Natural killer cell (primary cell): ENCODE data around the gene ANKRD31. TPM values are rescaled to one million over a fixed set of nuclear protein-coding genes. Genes with fewer than 3 reads are reported as not detected.

Experiments
- ATAC-seq, 3 donors: fragments of 150-1000 bp in 2 of 3; fragments of 200-7000 bp in 1 of 3; cut with Tn5 transposase; 1 replicate in 1 of 3; 2 replicates in 2 of 3; pipeline ENCODE4 v1.10.0; 2021; ENCODE audit warnings: mild to moderate bottlenecking in 2 of 3, moderate library complexity in 2 of 3
- DNase-seq, 2 donors: peaks; one replicate each; pipeline versions ENCODE4 v3.0.0 to v3.0.0-alpha.2; 2013 to 2021; ENCODE audit warnings: mixed read lengths in 1 of 2
- H3K27ac ChIP-seq: one replicate; pipeline ENCODE4 v1.5.1; 2013; ENCODE audit warnings: mild to moderate bottlenecking, low read length
- H3K27me3 ChIP-seq: one replicate; pipeline ENCODE4 v1.6.1; 2013; ENCODE audit warnings: low read length; ENCODE audit not compliant: control insufficient read depth, insufficient read depth
- H3K36me3 ChIP-seq: one replicate; pipeline ENCODE4 v1.6.1; 2013; ENCODE audit warnings: low read length; ENCODE audit not compliant: control insufficient read depth, insufficient read depth
- H3K4me1 ChIP-seq: one replicate; pipeline ENCODE4 v1.6.1; 2013; ENCODE audit warnings: low read length; ENCODE audit not compliant: control insufficient read depth, insufficient read depth
- H3K4me3 ChIP-seq: one replicate; pipeline ENCODE4 v1.5.1; 2013; ENCODE audit warnings: low read length
- H3K9me3 ChIP-seq: one replicate; pipeline ENCODE4 v1.6.1; 2013; ENCODE audit warnings: low read length; ENCODE audit not compliant: control insufficient read depth, insufficient read depth
- H3K27ac Mint-ChIP-seq, 2 donors: one replicate each; pipeline ENCODE4 v1.8.0; 2022; ENCODE audit warnings: mild to moderate bottlenecking in 2 of 2, mixed read lengths in 2 of 2, moderate library complexity in 1 of 2
- H3K27me3 Mint-ChIP-seq, 2 donors: one replicate each; pipeline ENCODE4 v1.8.0; 2022; ENCODE audit warnings: low read depth in 2 of 2, mixed read lengths in 2 of 2
- H3K36me3 Mint-ChIP-seq: one replicate; pipeline ENCODE4 v1.8.0; 2022; ENCODE audit warnings: mixed read lengths
- H3K4me1 Mint-ChIP-seq, 2 donors: one replicate each; pipeline ENCODE4 v1.8.0; 2022; ENCODE audit warnings: mixed read lengths in 2 of 2
- H3K4me3 Mint-ChIP-seq: one replicate; pipeline ENCODE4 v1.8.0; 2022; ENCODE audit warnings: mild to moderate bottlenecking, moderate library complexity, mixed read lengths
- H3K9me3 Mint-ChIP-seq, 2 donors: one replicate each; pipeline ENCODE4 v1.8.0; 2022; ENCODE audit warnings: mixed read lengths in 2 of 2
- CTCF ChIP-seq: fragments of 200-600 bp; IDR thresholded peaks from one replicate; pipeline ENCODE4 v1.8.0; 2022; ENCODE audit warnings: antibody characterized with exemption
- WGBS: methylation state at CpG from one replicate; pipeline ENCODE4 v1.1.7; 2013; ENCODE audit warnings: missing lambda C conversion rate; ENCODE audit not compliant: insufficient coverage; 5-methylcytosine and 5-hydroxymethylcytosine counted together
- intact Hi-C: fragments of 100-400 bp; cut with micrococcal nuclease; formaldehyde crosslinking; loops from one replicate; pipeline ENCODE4 v1.14.2; 2022
- total RNA-seq, 4 donors: library from RNA; stranded (reverse); fragments of 120-200 nt in 1 of 4; gene quantifications; one replicate each; pipeline versions ENCODE4 v1.2.3 to v1.2.4, GENCODE V29; 2013 to 2022

ANKRD31 gene
- total RNA-seq, 3 donors from 2014 or later (not counting 1 experiment from before 2014, with no cell fraction given) = 0.09 to 0.15 (median 0.12) TPM

DNA sequence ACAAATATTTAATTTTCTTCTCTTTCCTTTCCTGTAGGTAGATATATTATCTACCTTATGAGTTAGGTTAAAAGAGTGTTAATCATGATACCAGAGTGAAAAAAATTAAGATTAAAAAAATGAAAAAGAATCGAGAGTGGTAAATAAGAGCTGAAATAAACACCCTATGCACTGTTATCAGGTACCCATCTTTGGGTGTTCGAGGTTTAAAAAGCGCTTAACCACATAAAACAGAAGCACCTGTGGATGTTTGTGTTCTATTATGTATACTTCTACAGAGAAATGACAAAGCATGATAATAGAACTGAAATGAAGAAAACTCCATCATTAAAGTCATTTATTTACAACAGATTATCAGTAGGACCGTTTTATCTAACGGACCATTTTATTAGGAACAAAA is 158.7 kb downstream of the ANKRD31 start:
- ATAC-seq = no peak
- Mint-ChIP-seq H3K36me3 (no peaks in the 10 kb centered on the region), H3K4me1 (no peaks in the 10 kb centered on the region), H3K27ac (no peak overlapping the region), H3K9me3 (no peaks in the 10 kb centered on the region), H3K27me3 (peaks cover 0 to 20% of the 10 kb centered on the region in 2 donors), H3K4me3 (no peak overlapping the region)
- Histone ChIP-seq H3K27me3 (no peaks in the 10 kb centered on the region), H3K9me3 (no peaks in the 10 kb centered on the region), H3K4me1 (no peaks in the 10 kb centered on the region), H3K36me3 (no peaks in the 10 kb centered on the region), H3K4me3 (no peak overlapping the region), H3K27ac (no peak overlapping the region)
- DNase-seq = peak in 1 of 2 donors; percentile 61
- no peak for TF ChIP-seq CTCF
- intact Hi-C loops = no loop called here
- no CpG with 5 or more reads among the region's 5 CpGs for WGBS

DNA sequence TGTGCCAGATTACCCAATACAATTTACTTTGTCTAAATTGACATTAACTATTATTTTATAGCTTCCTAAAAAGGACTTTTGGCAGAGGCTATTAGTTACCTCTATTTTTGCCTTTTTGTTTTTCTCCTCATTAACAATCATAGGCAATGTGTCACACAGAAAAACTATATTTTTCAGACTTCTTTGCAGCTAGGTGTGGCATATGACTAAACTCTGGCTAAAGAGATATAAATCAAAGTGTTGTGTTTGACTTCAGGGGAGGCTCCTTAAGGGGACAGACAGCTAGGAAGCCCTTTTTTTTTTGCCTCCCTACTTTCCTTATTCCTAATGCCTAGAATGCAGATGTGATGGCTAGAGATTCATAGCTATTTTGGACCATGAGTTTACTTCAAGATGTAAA is 164.6 kb downstream of the ANKRD31 start:
- Mint-ChIP-seq H3K36me3 (no peaks in the 10 kb centered on the region), H3K27me3 (peaks cover 5 to 32% of the 10 kb centered on the region in 2 donors), H3K9me3 (no peaks in the 10 kb centered on the region), H3K27ac (no peak overlapping the region), H3K4me3 (no peak overlapping the region), H3K4me1 (no peaks in the 10 kb centered on the region)
- no peak for DNase-seq
- Histone ChIP-seq H3K27ac (no peak overlapping the region), H3K4me1 (no peaks in the 10 kb centered on the region), H3K36me3 (no peaks in the 10 kb centered on the region), H3K4me3 (no peak overlapping the region), H3K27me3 (no peaks in the 10 kb centered on the region), H3K9me3 (no peaks in the 10 kb centered on the region)
- TF ChIP-seq CTCF = no peak
- intact Hi-C loops = no loop called here
- no peak for ATAC-seq

DNA sequence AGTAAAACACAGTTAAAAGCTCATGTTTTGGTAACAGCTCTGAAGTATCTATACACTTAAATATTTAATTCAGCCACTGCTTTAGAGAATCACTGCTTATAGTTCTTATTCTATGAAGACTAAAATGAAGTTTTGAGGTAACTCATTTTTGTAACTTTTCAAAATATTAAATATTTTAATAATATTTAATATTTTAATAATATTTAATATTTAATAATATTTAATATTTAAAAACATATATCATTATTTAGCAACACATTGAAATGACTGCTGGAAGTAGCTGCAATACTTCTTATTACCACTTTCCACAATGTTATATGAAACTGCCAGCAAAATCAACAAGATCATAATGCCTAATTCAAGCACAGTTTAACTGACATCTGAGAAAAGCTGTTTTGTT is 165.6 kb downstream of the ANKRD31 start:
- Histone ChIP-seq H3K4me1 (no peaks in the 10 kb centered on the region), H3K36me3 (no peaks in the 10 kb centered on the region), H3K27ac (no peak overlapping the region), H3K4me3 (no peak overlapping the region), H3K27me3 (no peaks in the 10 kb centered on the region), H3K9me3 (no peaks in the 10 kb centered on the region)
- H3K36me3 Mint-ChIP-seq = no peaks in the 10 kb centered on the region
- H3K27me3 Mint-ChIP-seq = peaks cover 5 to 36% of the 10 kb centered on the region in 2 donors
- intact Hi-C loops = no loop called here
- no peak for TF ChIP-seq CTCF
- no peak for DNase-seq
- no peaks in the 10 kb centered on the region for H3K9me3 Mint-ChIP-seq
- no peaks in the 10 kb centered on the region for H3K4me1 Mint-ChIP-seq
- no peak for ATAC-seq
- H3K4me3 Mint-ChIP-seq = no peak overlapping the region
- no peak overlapping the region for H3K27ac Mint-ChIP-seq

DNA sequence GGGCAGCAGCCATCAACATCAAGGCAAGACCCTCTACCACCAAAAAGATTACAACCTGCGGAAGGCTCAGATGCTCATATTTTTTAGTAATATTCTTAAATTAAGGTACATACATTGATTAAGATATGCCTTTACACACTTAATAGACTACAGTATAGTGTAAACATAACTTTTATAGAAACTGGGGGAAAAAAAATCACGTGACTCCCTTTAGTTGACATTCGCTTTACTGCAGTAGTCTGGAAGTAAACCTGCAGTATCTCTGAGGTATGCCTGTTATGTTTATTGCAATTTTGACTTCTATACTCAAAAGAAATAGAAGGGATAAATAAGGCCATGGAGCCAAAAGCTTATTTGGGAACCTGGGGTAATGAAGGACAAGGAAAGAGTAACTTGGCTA is 169.2 kb downstream of the ANKRD31 start:
- Histone ChIP-seq H3K27ac (no peak overlapping the region), H3K4me3 (no peak overlapping the region), H3K36me3 (no peaks in the 10 kb centered on the region), H3K9me3 (no peaks in the 10 kb centered on the region), H3K27me3 (no peaks in the 10 kb centered on the region), H3K4me1 (no peaks in the 10 kb centered on the region)
- 88% methylated on average over 2 of the region's 3 CpGs for WGBS
- TF ChIP-seq CTCF = no peak
- Mint-ChIP-seq H3K9me3 (no peaks in the 10 kb centered on the region), H3K27ac (no peak overlapping the region), H3K4me3 (no peak overlapping the region), H3K27me3 (peaks cover 9 to 21% of the 10 kb centered on the region in 2 donors), H3K4me1 (no peaks in the 10 kb centered on the region), H3K36me3 (no peaks in the 10 kb centered on the region)
- ATAC-seq (no peak), DNase-seq (no peak)
- intact Hi-C loops = no loop called here
